Measurements from ENCODE around the gene SLC15A2.
A peak's percentile ranks its signal among the peaks of the same experiment; 100 is the strongest.

The SLC15A2 gene

DNA sequence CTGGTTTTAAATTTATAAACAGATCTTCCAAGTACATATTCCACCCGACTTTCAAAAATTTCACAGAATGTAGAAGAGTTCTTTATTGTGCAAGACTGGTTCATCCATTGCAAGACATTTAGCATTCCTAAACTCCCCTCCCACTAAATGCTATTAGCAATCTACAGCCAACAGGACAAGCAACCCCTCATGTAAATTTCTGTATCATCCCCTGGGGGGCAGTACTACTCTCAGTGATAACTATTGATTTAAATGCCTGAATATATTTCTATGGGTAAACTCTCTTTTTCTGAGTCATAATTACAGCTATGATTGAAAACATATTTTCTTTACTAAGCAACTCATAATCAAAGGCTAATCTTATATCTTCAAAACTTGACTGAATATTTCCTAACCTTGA is 10.7 kb upstream of the SLC15A2 start:
- Histone ChIP-seq H3K27me3 (ENCODE audit: control insufficient read depth, insufficient read depth, low read length) (no peaks in the 10 kb centered on the region), H3K27ac (ENCODE audit: low read depth, low read length) (no peak overlapping the region), H3K36me3 (ENCODE audit: control insufficient read depth, insufficient read depth, low read length) (no peaks in the 10 kb centered on the region), H3K4me1 (ENCODE audit: control insufficient read depth, insufficient read depth, low read length) (0 out of 2 replicates have a peak, but pooled peaks cover 5% of the 10 kb centered on the region), H3K9me3 (ENCODE audit: control insufficient read depth, insufficient read depth, low read length) (no peaks in the 10 kb centered on the region), H3K9ac (ENCODE audit: low read depth, low read length) (no peak overlapping the region), H3K4me3 (ENCODE audit: low read depth, low read length) (no peak overlapping the region)

DNA sequence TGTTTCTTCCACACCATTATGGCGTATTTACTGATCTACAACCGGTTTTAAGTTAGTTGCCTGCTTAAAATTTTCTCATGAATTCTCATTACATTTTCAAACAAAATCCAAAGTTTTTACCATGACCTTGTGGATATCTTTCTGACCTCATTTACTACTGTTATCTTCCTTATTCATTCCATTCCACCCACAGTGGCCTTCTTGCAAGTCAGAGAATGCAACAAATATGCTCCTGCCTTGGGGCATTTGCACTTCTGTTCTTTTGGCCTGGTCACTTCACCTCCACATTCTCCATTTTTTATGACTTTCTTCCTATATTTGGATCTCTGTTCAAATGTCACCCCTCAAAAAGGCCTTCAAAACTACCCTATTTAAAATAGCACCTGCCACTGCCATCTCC is 8.8 kb upstream of the SLC15A2 start:
- Histone ChIP-seq H3K27me3 (ENCODE audit: control insufficient read depth, insufficient read depth, low read length) (no peaks in the 10 kb centered on the region), H3K4me1 (ENCODE audit: control insufficient read depth, insufficient read depth, low read length) (0 out of 2 replicates have a peak, but pooled peaks cover 3% of the 10 kb centered on the region), H3K9ac (ENCODE audit: low read depth, low read length) (no peak overlapping the region), H3K4me3 (ENCODE audit: low read depth, low read length) (no peak overlapping the region), H3K36me3 (ENCODE audit: control insufficient read depth, insufficient read depth, low read length) (no peaks in the 10 kb centered on the region), H3K27ac (ENCODE audit: low read depth, low read length) (no peak overlapping the region), H3K9me3 (ENCODE audit: control insufficient read depth, insufficient read depth, low read length) (no peaks in the 10 kb centered on the region)

GRCh38 chr3:121895121-121895520 is 920 bp downstream of the SLC15A2 start:
- Histone ChIP-seq H3K9me3 (ENCODE audit: control insufficient read depth, insufficient read depth, low read length) (no peaks in the 10 kb centered on the region), H3K36me3 (ENCODE audit: control insufficient read depth, insufficient read depth, low read length) (no peaks in the 10 kb centered on the region), H3K4me3 (ENCODE audit: low read depth, low read length) (peak overlapping the region; percentile 51), H3K27me3 (ENCODE audit: control insufficient read depth, insufficient read depth, low read length) (no peaks in the 10 kb centered on the region), H3K9ac (ENCODE audit: low read depth, low read length) (peak overlapping the region; percentile 26; the same call in 1 of the 2 replicates), H3K27ac (ENCODE audit: low read depth, low read length) (peak overlapping the region; percentile 87), H3K4me1 (ENCODE audit: control insufficient read depth, insufficient read depth, low read length) (peaks cover 30% of the 10 kb centered on the region)

- Histone ChIP-seq H3K9me3 (ENCODE audit: control insufficient read depth, insufficient read depth, low read length) (no peaks in the 10 kb centered on the region), H3K9ac (ENCODE audit: low read depth, low read length) (no peak overlapping the region), H3K27me3 (ENCODE audit: control insufficient read depth, insufficient read depth, low read length) (no peaks in the 10 kb centered on the region), H3K4me3 (ENCODE audit: low read depth, low read length) (no peak overlapping the region), H3K36me3 (ENCODE audit: control insufficient read depth, insufficient read depth, low read length) (no peaks in the 10 kb centered on the region), H3K4me1 (ENCODE audit: control insufficient read depth, insufficient read depth, low read length) (peaks cover 30% of the 10 kb centered on the region), H3K27ac (ENCODE audit: low read depth, low read length) (no peak overlapping the region)
Observed at GRCh38 chr3:121895736-121896135, 1.5 kb downstream of the SLC15A2 start.

- Histone ChIP-seq H3K9ac (ENCODE audit: low read depth, low read length) (no peak overlapping the region), H3K4me1 (ENCODE audit: control insufficient read depth, insufficient read depth, low read length) (peaks cover 30% of the 10 kb centered on the region), H3K9me3 (ENCODE audit: control insufficient read depth, insufficient read depth, low read length) (no peaks in the 10 kb centered on the region), H3K4me3 (ENCODE audit: low read depth, low read length) (no peak overlapping the region), H3K36me3 (ENCODE audit: control insufficient read depth, insufficient read depth, low read length) (no peaks in the 10 kb centered on the region), H3K27ac (ENCODE audit: low read depth, low read length) (no peak overlapping the region), H3K27me3 (ENCODE audit: control insufficient read depth, insufficient read depth, low read length) (no peaks in the 10 kb centered on the region)
Observed at GRCh38 chr3:121896823-121897222, 2.6 kb downstream of the SLC15A2 start.

- H3K4me3 ChIP-seq (ENCODE audit: low read depth, low read length) = no peak overlapping the region
- no peaks in the 10 kb centered on the region for H3K36me3 ChIP-seq (ENCODE audit: control insufficient read depth, insufficient read depth, low read length)
Observed at GRCh38 chr3:121897296-121897695, 3.1 kb downstream of the SLC15A2 start.

DNA sequence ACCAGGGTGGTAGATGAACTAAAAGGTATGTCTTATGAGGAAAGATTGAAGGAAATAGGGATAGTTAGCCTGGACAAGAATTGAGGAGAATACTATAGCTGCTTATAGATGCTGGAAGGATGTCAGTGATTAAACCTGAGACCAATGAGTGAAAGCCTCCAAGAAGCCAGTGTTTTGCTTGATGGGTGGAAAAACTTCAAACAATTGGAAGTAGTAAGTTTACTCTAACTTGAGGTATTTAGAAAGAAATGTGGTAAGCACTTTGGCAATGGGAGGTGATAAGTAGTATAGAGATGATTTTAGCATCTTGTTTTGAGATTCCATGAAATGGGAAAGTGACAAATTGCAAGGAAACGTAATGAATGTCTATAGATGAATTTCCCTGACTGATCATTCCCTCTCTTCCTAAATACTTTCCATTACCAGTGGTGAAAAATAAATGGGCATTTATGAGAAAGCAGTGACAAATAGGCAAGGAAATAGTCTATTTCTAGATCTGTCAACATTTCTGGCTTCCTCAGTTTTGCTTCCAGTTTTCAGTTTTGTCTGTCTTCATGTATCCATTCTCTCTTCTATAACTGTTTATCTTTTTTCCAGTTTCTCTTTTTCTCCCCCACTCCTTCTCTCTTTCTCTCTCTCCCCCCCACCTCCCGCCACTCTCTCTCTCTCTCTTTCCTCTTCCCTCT is 19.2 kb downstream of the SLC15A2 start:
- H3K27me3 ChIP-seq (ENCODE audit: control insufficient read depth, insufficient read depth, low read length) = no peaks in the 10 kb centered on the region
- peaks cover 2% of the 10 kb centered on the region for H3K9me3 ChIP-seq (ENCODE audit: control insufficient read depth, insufficient read depth, low read length)
- H3K27ac ChIP-seq (ENCODE audit: low read depth, low read length) = no peak overlapping the region
- H3K4me3 ChIP-seq (ENCODE audit: low read depth, low read length) = no peak overlapping the region
- no peaks in the 10 kb centered on the region for H3K36me3 ChIP-seq (ENCODE audit: control insufficient read depth, insufficient read depth, low read length)
- peaks cover 11% of the 10 kb centered on the region; the same call in 1 of the 2 replicates for H3K4me1 ChIP-seq (ENCODE audit: control insufficient read depth, insufficient read depth, low read length)
- no peak overlapping the region for H3K9ac ChIP-seq (ENCODE audit: low read depth, low read length)

More at GRCh38 chr3:121897296-121897695, 3.1 kb downstream of the SLC15A2 start:
- H3K27me3 ChIP-seq (ENCODE audit: control insufficient read depth, insufficient read depth, low read length) = no peaks in the 10 kb centered on the region
- H3K27ac ChIP-seq (ENCODE audit: low read depth, low read length) = no peak overlapping the region
- H3K4me1 ChIP-seq (ENCODE audit: control insufficient read depth, insufficient read depth, low read length) = peaks cover 30% of the 10 kb centered on the region
- no peak overlapping the region for H3K9ac ChIP-seq (ENCODE audit: low read depth, low read length)
- H3K9me3 ChIP-seq (ENCODE audit: control insufficient read depth, insufficient read depth, low read length) = no peaks in the 10 kb centered on the region

GRCh38 chr3:121914081-121914998 is 20.1 kb downstream of the SLC15A2 start:
- no peaks in the 10 kb centered on the region for H3K36me3 ChIP-seq (ENCODE audit: control insufficient read depth, insufficient read depth, low read length)

DNA sequence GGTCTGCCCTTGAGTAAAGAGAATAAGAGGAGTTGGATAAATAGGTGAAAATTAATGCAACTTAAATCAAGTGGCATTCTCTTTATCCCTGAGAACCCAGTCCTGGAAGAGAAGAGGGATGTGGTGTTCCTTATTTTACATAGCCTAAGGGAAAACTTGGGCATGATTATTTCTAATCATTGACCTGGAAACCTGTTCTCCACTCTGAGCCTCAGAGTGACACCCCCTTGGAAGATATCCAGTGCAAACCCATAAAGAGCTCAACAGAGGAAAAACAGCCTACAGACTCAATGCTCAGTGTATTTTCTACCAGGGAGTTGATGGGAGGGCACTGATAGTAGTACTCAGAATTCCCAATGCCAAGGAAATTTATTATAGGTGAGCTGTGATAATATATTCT is 22.0 kb downstream of the SLC15A2 start:
- Histone ChIP-seq H3K27ac (ENCODE audit: low read depth, low read length) (no peak overlapping the region), H3K27me3 (ENCODE audit: control insufficient read depth, insufficient read depth, low read length) (no peaks in the 10 kb centered on the region), H3K9ac (ENCODE audit: low read depth, low read length) (no peak overlapping the region), H3K36me3 (ENCODE audit: control insufficient read depth, insufficient read depth, low read length) (no peaks in the 10 kb centered on the region), H3K9me3 (ENCODE audit: control insufficient read depth, insufficient read depth, low read length) (no peaks in the 10 kb centered on the region), H3K4me1 (ENCODE audit: control insufficient read depth, insufficient read depth, low read length) (peaks cover 11% of the 10 kb centered on the region; the same call in 1 of the 2 replicates), H3K4me3 (ENCODE audit: low read depth, low read length) (no peak overlapping the region)

More at GRCh38 chr3:121914081-121914998, 20.1 kb downstream of the SLC15A2 start:
- H3K27me3 ChIP-seq (ENCODE audit: control insufficient read depth, insufficient read depth, low read length) = no peaks in the 10 kb centered on the region
- no peak overlapping the region for H3K9ac ChIP-seq (ENCODE audit: low read depth, low read length)
- peaks cover 11% of the 10 kb centered on the region; the same call in 1 of the 2 replicates for H3K4me1 ChIP-seq (ENCODE audit: control insufficient read depth, insufficient read depth, low read length)
- H3K4me3 ChIP-seq (ENCODE audit: low read depth, low read length) = no peak overlapping the region
- H3K27ac ChIP-seq (ENCODE audit: low read depth, low read length) = no peak overlapping the region
- H3K9me3 ChIP-seq (ENCODE audit: control insufficient read depth, insufficient read depth, low read length) = no peaks in the 10 kb centered on the region

DNA sequence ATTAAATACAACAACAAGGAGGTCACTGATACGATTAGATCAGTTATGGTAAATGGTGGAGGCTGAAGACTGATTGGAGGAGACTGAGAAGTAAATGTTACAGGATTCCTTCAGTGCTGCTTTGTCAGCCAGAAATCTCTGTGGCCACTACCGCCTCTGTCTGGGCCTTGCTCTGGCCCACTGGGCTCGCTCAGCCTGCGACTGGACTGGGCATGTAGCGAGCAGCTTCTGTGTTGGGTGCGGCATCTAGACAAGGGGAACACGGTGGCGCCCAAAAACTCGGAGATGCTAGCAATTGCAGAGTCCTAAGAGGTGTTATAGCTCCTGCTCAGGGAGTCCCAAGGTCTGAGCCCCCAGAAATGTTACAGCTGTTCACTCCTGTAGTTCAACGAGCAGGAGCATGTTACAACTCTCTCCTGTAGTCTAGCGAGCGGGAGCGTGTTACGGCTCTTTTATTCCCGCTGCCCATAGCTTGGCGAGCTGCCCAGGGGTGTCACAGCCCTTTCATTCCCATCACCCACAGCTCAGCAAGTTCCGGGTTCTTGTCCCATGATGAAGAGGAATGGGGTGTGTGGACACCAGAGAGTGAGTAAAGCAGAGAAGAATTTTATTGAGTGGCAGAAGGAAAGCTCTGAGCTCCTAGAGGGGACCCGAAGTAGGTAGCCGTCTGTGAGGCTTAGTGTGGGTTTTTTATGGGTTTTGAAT is 24.7 kb downstream of the SLC15A2 start:
- no peaks in the 10 kb centered on the region for H3K36me3 ChIP-seq (ENCODE audit: control insufficient read depth, insufficient read depth, low read length)
- peaks cover 10% of the 10 kb centered on the region; the same call in 1 of the 2 replicates for H3K4me1 ChIP-seq (ENCODE audit: control insufficient read depth, insufficient read depth, low read length)

More for the DNA sequence above, 24.7 kb downstream of the SLC15A2 start:
- Histone ChIP-seq H3K27ac (ENCODE audit: low read depth, low read length) (no peak overlapping the region), H3K4me3 (ENCODE audit: low read depth, low read length) (no peak overlapping the region), H3K9ac (ENCODE audit: low read depth, low read length) (no peak overlapping the region), H3K27me3 (ENCODE audit: control insufficient read depth, insufficient read depth, low read length) (no peaks in the 10 kb centered on the region), H3K9me3 (ENCODE audit: control insufficient read depth, insufficient read depth, low read length) (no peaks in the 10 kb centered on the region)

Measured in HUES48 (cell line).